ENCODE measurements around the gene C1GALT1. TPM values are rescaled to one million over a fixed set of nuclear protein-coding genes. Genes with fewer than 3 reads are reported as not detected.
A peak's percentile ranks its signal among the peaks of the same experiment; 100 is the strongest.

Gene C1GALT1
- total RNA-seq, 6 donors from 2014 or later: 11.5 to 75.9 (median 34.7) TPM

GRCh38 chr7:7219216-7219615 lies 36.9 kb downstream of the C1GALT1 start:
- Histone ChIP-seq H3K27ac (no peak overlapping the region), H3K4me3 (no peak overlapping the region), H3K27me3 (no peaks in the 10 kb centered on the region), H3K9me3 (no peaks in the 10 kb centered on the region), H3K4me1 (peaks cover 2 to 9% (median 6%) of the 10 kb centered on the region in 4 donors), H3K36me3 (peaks cover 0 to 17% (median 6%) of the 10 kb centered on the region in 4 donors)
- TF ChIP-seq EP300 (IDR thresholded peaks at IDR 0.05) (no peak), POLR2A (IDR thresholded peaks at IDR 0.05) (no peak), POLR2AphosphoS5 (IDR thresholded peaks at IDR 0.05) (no peak)
- TF ChIP-seq, protein P1, sequence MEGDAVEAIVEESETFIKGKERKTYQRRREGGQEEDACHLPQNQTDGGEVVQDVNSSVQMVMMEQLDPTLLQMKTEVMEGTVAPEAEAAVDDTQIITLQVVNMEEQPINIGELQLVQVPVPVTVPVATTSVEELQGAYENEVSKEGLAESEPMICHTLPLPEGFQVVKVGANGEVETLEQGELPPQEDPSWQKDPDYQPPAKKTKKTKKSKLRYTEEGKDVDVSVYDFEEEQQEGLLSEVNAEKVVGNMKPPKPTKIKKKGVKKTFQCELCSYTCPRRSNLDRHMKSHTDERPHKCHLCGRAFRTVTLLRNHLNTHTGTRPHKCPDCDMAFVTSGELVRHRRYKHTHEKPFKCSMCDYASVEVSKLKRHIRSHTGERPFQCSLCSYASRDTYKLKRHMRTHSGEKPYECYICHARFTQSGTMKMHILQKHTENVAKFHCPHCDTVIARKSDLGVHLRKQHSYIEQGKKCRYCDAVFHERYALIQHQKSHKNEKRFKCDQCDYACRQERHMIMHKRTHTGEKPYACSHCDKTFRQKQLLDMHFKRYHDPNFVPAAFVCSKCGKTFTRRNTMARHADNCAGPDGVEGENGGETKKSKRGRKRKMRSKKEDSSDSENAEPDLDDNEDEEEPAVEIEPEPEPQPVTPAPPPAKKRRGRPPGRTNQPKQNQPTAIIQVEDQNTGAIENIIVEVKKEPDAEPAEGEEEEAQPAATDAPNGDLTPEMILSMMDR (IDR thresholded peaks at IDR 0.05): no peak
- no peak for ATAC-seq (ENCODE audit: low FRiP score in 2 of 2)
- DNase-seq: no peak

DNA sequence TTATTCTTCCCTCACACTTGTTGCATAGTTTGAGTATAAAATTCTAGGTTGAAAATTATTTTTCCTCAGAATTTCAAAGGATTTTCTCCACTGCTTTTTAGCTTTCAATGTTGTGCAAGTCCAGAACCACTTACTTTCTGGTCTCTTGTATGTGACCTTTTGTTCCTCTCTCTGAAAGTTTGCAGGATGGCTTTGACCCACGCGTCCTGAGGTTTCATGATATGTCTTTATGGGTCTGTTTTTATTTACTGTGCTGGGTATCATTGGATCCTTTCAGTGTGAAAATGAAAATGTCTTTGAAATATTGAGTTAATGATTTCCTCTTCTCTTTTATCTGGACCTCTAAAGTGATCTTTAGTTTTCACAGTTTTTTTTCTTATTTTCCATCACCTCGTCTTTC lies 38.5 kb downstream of the C1GALT1 start:
- Histone ChIP-seq H3K27me3 (no peaks in the 10 kb centered on the region), H3K4me1 (peaks cover 2 to 9% (median 6%) of the 10 kb centered on the region in 4 donors), H3K27ac (no peak overlapping the region), H3K36me3 (peaks cover 0 to 9% (median 6%) of the 10 kb centered on the region in 4 donors), H3K4me3 (no peak overlapping the region), H3K9me3 (no peaks in the 10 kb centered on the region)
- DNase-seq: no peak
- WGBS, 2 donors: 78 to 93% methylated on average over 3 of the region's 3 CpGs
- no peak for TF ChIP-seq EP300 (IDR thresholded peaks at IDR 0.05)
- TF ChIP-seq, protein P1 (IDR thresholded peaks at IDR 0.05): no peak
- TF ChIP-seq POLR2AphosphoS5 (IDR thresholded peaks at IDR 0.05): no peak
- no peak for TF ChIP-seq POLR2A (IDR thresholded peaks at IDR 0.05)
- no peak for ATAC-seq (ENCODE audit: low FRiP score in 2 of 2)

- TF ChIP-seq, protein P1 (IDR thresholded peaks at IDR 0.05): no peak
- no peak for TF ChIP-seq POLR2A (IDR thresholded peaks at IDR 0.05)
- TF ChIP-seq POLR2AphosphoS5 (IDR thresholded peaks at IDR 0.05): no peak
- no peak for TF ChIP-seq EP300 (IDR thresholded peaks at IDR 0.05)
- peak overlapping the region in 1 of 4 donors; percentile 35 for H3K27ac ChIP-seq
- peaks cover 2 to 9% (median 6%) of the 10 kb centered on the region in 4 donors for H3K4me1 ChIP-seq
- peaks cover 0 to 9% (median 5%) of the 10 kb centered on the region in 4 donors for H3K36me3 ChIP-seq
- WGBS, 2 donors: 34 to 49% methylated on average over 2 of the region's 2 CpGs
- ATAC-seq (ENCODE audit: low FRiP score in 2 of 2) (no peak), DNase-seq (no peak)
- no peaks in the 10 kb centered on the region for H3K27me3 ChIP-seq
- H3K9me3 ChIP-seq: no peaks in the 10 kb centered on the region
- H3K4me3 ChIP-seq: no peak overlapping the region
Measured at GRCh38 chr7:7221599-7222038, 39.3 kb downstream of the C1GALT1 start.

DNA sequence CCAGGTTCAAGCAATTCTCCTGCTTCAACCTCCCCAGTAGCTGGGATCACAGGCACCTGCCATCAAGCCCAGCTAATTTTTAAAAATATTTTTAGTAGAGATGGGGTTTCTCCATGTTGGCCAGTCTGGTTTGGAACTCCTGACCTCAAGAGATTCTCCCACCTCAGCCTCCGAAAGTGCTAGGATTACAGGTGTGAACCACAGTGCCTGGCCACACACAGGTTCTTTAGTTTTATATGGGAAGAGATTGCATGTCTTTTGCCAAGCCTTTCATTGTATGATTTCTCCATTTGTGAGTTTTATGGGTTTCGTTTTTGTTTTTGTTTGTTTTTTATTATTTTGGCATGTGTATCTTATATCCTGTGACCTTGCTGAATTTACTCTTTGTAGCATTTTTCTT lies 40.9 kb downstream of the C1GALT1 start:
- H3K4me1 ChIP-seq: peaks cover 2 to 9% (median 6%) of the 10 kb centered on the region in 4 donors
- no peaks in the 10 kb centered on the region for H3K27me3 ChIP-seq
- 85 to 93% methylated on average over 2 of the region's 2 CpGs for WGBS, 2 donors
- H3K4me3 ChIP-seq: no peak overlapping the region
- ATAC-seq (ENCODE audit: low FRiP score in 2 of 2) (no peak), DNase-seq (no peak)
- H3K9me3 ChIP-seq: no peaks in the 10 kb centered on the region
- H3K36me3 ChIP-seq: no peaks in the 10 kb centered on the region
- TF ChIP-seq POLR2AphosphoS5 (IDR thresholded peaks at IDR 0.05): no peak
- TF ChIP-seq, protein P1 (IDR thresholded peaks at IDR 0.05): no peak
- no peak for TF ChIP-seq EP300 (IDR thresholded peaks at IDR 0.05)
- no peak for TF ChIP-seq POLR2A (IDR thresholded peaks at IDR 0.05)
- no peak overlapping the region for H3K27ac ChIP-seq

GRCh38 chr7:7226407-7226806 lies 44.1 kb downstream of the C1GALT1 start:
- no peak overlapping the region for H3K27ac ChIP-seq
- H3K4me1 ChIP-seq: peaks cover 0 to 7% (median 4%) of the 10 kb centered on the region in 4 donors
- TF ChIP-seq, protein P1 (IDR thresholded peaks at IDR 0.05): no peak
- H3K36me3 ChIP-seq: no peaks in the 10 kb centered on the region
- DNase-seq (no peak), ATAC-seq (ENCODE audit: low FRiP score in 2 of 2) (no peak)
- H3K27me3 ChIP-seq: no peaks in the 10 kb centered on the region
- H3K9me3 ChIP-seq: peaks cover 0 to 6% (median 0%) of the 10 kb centered on the region in 4 donors
- H3K4me3 ChIP-seq: no peak overlapping the region
- WGBS, 2 donors: 77 to 78% methylated on average over 5 of the region's 5 CpGs

Data from upper lobe of left lung (tissue), 6 donors.